Ascending aorta (tissue), 2 donors: ENCODE data around the gene HCN1. TPM values are rescaled to one million over a fixed set of nuclear protein-coding genes. Genes with fewer than 3 reads are reported as not detected.
"Not testable (repeated sequence)": the region's sequence is repeated elsewhere in the genome, so short reads cannot be mapped to it uniquely, and the experiment has no call there.

Source experiments
- DNase-seq, 2 donors: peaks; one replicate each; pipeline ENCODE4 v3.0.0-alpha.2; 2019; ENCODE audit warnings: low spot score in 2 of 2
- H3K27ac ChIP-seq, 2 donors: fragments of 200-600 bp; sonication (generic); one replicate each; pipeline ENCODE4 v1.5.1; 2016 to 2017; ENCODE audit warnings: mild to moderate bottlenecking in 1 of 2
- H3K27me3 ChIP-seq: fragments of 200-600 bp; sonication (generic); one replicate; pipeline ENCODE4 v1.5.1; 2017
- H3K36me3 ChIP-seq, 2 donors: fragments of 200-600 bp; sonication (generic); one replicate each; pipeline ENCODE4 v1.5.1; 2016
- H3K4me1 ChIP-seq, 2 donors: fragments of 200-600 bp; sonication (generic); one replicate each; pipeline ENCODE4 v1.5.1; 2016 to 2017; ENCODE audit warnings: mild to moderate bottlenecking in 1 of 2
- H3K4me3 ChIP-seq, 2 donors: fragments of 200-600 bp; sonication (generic); one replicate each; pipeline ENCODE4 v1.5.1; 2016 to 2017; ENCODE audit warnings: mild to moderate bottlenecking in 1 of 2
- H3K9me3 ChIP-seq, 2 donors: fragments of 200-600 bp; sonication (generic); one replicate each; pipeline ENCODE4 v1.5.1; 2016
- CTCF ChIP-seq, 3 experiments: fragments of 200-600 bp in 2 of 3; fragments of 450-650 bp in 1 of 3; sonication (generic) in 2 of 3; IDR thresholded peaks; one replicate each; pipeline ENCODE4 v1.5.1; 2016 to 2019; ENCODE audit warnings: antibody characterized with exemption in 3 of 3, mild to moderate bottlenecking in 1 of 3, moderate library complexity in 1 of 3
- intact Hi-C: fragments of 100-400 bp; cut with DNase I; formaldehyde crosslinking; loops from one replicate; pipeline ENCODE4 v1.15.1; 2023
- total RNA-seq: library from RNA; depleted of rRNA; stranded (reverse); fragments of >200 nt; gene quantifications from one replicate; pipeline ENCODE4 v1.1.0, GENCODE V29; 2016

The HCN1 gene
- total RNA-seq, 1 donor from 2014 or later: not detected

GRCh38 chr5:45335346-45335745 lies 360.8 kb downstream of the HCN1 start:
- no peaks in the 10 kb centered on the region for H3K27me3 ChIP-seq
- H3K36me3 ChIP-seq: no peaks in the 10 kb centered on the region
- H3K9me3 ChIP-seq: no peaks in the 10 kb centered on the region
- no peak for TF ChIP-seq CTCF (IDR thresholded peaks at IDR 0.05)
- H3K4me1 ChIP-seq: no peaks in the 10 kb centered on the region
- intact Hi-C loops: no loop called here
- no peak overlapping the region for H3K27ac ChIP-seq
- no peak overlapping the region for H3K4me3 ChIP-seq
- no peak for DNase-seq

GRCh38 chr5:45334939-45335338 lies 361.2 kb downstream of the HCN1 start:
- DNase-seq: no peak
- intact Hi-C loops: no loop called here
- Histone ChIP-seq H3K4me1 (no peaks in the 10 kb centered on the region), H3K9me3 (no peaks in the 10 kb centered on the region), H3K27ac (no peak overlapping the region), H3K27me3 (no peaks in the 10 kb centered on the region), H3K4me3 (no peak overlapping the region), H3K36me3 (no peaks in the 10 kb centered on the region)
- TF ChIP-seq CTCF (IDR thresholded peaks at IDR 0.05): no peak

- H3K27ac ChIP-seq, H3K4me3 ChIP-seq, H3K4me1 ChIP-seq, H3K9me3 ChIP-seq, intact Hi-C loops, H3K27me3 ChIP-seq, H3K36me3 ChIP-seq, DNase-seq: not testable (repeated sequence)
These were observed 383.6 kb downstream of the HCN1 start for GRCh38 chr5:45312627-45313026.

- H3K27ac ChIP-seq: no peak overlapping the region
- TF ChIP-seq CTCF (IDR thresholded peaks at IDR 0.05): no peak
- DNase-seq: no peak
- H3K27me3 ChIP-seq: no peaks in the 10 kb centered on the region
- H3K36me3 ChIP-seq: no peaks in the 10 kb centered on the region
- H3K4me1 ChIP-seq: no peaks in the 10 kb centered on the region
- no peaks in the 10 kb centered on the region for H3K9me3 ChIP-seq
- H3K4me3 ChIP-seq: no peak overlapping the region
- intact Hi-C loops: no loop called here
These were observed 400.9 kb downstream of the HCN1 start for GRCh38 chr5:45295231-45295630.

- Histone ChIP-seq H3K4me1 (no peaks in the 10 kb centered on the region), H3K27ac (no peak overlapping the region), H3K9me3 (no peaks in the 10 kb centered on the region), H3K4me3 (no peak overlapping the region), H3K36me3 (no peaks in the 10 kb centered on the region), H3K27me3 (no peaks in the 10 kb centered on the region)
- intact Hi-C loops: no loop called here
- no peak for DNase-seq
- no peak for TF ChIP-seq CTCF (IDR thresholded peaks at IDR 0.05)
These were observed 407.4 kb downstream of the HCN1 start for GRCh38 chr5:45288746-45289145.

- no peaks in the 10 kb centered on the region for H3K4me1 ChIP-seq
- H3K27me3 ChIP-seq: no peaks in the 10 kb centered on the region
- H3K9me3 ChIP-seq: no peaks in the 10 kb centered on the region
- no peak for TF ChIP-seq CTCF (IDR thresholded peaks at IDR 0.05)
- no peak overlapping the region for H3K27ac ChIP-seq
- no peaks in the 10 kb centered on the region for H3K36me3 ChIP-seq
- intact Hi-C loops: no loop called here
- no peak for DNase-seq
- H3K4me3 ChIP-seq: no peak overlapping the region
These were observed 411.7 kb downstream of the HCN1 start for GRCh38 chr5:45284436-45284835.
